Stimulated activated CD4-positive, alpha-beta T cell treated with anti-CD3 and anti-CD28 coated beads, Interleukin-4, amount 100 ng/mL, for 4 hours (primary cell): ENCODE results near the gene PIPOX.

Experiments used
- DNase-seq, 2 experiments: peaks; one replicate each; pipeline ENCODE4 v3.0.0-alpha.2; 2020

PIPOX gene

GRCh38 chr17:29103341-29103740 is 60.4 kb downstream of the PIPOX start:
- DNase-seq: no peak
